Eye (tissue), 1 donor: ENCODE data around the gene TNFAIP8L2.
"Not testable (repeated sequence)": the region's sequence is repeated elsewhere in the genome, so short reads cannot be mapped to it uniquely, and the experiment has no call there.

ENCODE experiments used
- DNase-seq: peaks from one replicate; pipeline ENCODE4 v3.0.0-alpha.2; 2015

The TNFAIP8L2 gene

GRCh38 chr1:151193304-151193703 is 36.9 kb downstream of the TNFAIP8L2 start:
- DNase-seq = no peak

DNA sequence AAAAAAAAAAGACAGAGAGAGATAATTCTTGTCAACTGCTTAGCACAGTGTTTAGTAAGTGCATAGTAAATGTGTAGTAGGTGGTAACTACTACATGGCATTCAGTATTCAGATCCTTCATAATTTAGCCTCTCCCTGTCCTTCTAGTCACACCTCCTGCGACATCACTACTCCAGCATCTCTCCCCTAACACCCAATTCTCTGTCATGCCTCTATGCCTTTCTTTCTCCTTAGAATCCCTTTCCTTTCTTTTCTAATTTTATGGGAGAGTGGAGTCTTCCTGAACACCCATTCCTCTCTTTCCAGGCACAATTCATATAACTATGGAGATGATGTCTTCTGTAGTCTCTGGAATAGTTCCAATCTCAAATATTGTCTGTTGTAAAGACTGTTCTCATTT is 37.4 kb downstream of the TNFAIP8L2 start:
- no peak for DNase-seq

DNA sequence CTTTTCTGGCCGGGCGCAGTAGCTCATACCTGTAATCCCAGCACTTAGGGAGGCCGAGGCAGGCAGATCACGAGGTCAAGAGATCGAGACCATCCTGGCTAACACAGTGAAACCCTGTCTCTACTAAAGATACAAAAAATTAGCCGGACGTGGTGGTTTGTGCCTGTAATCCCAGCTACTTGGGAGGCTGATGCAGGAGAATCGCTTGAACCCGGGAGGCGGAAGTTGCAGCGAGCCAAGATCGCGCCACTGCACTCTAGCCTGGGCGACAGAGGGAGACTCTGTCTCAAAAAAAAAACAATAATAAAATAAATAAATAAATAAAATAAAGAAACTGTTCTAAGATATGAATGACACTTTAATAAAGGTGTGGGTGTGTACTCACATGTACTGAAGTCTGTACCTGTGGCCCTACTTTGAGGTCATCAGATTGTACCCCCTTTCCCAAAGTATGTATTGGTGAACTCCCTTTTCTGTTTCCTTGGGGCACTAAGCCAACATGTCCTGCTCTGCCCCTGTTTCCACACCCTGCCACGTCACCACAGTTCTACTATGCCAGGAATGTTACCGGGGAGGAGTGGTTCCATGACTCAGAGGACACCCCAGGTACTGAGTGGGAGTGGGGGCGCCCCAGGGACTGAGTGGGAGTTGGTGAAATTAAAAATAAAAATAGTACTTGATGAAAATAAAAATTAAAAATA is 38.6 kb downstream of the TNFAIP8L2 start:
- peak; percentile 46 for DNase-seq

- DNase-seq = peak; percentile 86
Observed at GRCh38 chr1:151196292-151196800, 39.9 kb downstream of the TNFAIP8L2 start.

GRCh38 chr1:151197863-151198253 is 41.4 kb downstream of the TNFAIP8L2 start:
- DNase-seq = no peak

DNA sequence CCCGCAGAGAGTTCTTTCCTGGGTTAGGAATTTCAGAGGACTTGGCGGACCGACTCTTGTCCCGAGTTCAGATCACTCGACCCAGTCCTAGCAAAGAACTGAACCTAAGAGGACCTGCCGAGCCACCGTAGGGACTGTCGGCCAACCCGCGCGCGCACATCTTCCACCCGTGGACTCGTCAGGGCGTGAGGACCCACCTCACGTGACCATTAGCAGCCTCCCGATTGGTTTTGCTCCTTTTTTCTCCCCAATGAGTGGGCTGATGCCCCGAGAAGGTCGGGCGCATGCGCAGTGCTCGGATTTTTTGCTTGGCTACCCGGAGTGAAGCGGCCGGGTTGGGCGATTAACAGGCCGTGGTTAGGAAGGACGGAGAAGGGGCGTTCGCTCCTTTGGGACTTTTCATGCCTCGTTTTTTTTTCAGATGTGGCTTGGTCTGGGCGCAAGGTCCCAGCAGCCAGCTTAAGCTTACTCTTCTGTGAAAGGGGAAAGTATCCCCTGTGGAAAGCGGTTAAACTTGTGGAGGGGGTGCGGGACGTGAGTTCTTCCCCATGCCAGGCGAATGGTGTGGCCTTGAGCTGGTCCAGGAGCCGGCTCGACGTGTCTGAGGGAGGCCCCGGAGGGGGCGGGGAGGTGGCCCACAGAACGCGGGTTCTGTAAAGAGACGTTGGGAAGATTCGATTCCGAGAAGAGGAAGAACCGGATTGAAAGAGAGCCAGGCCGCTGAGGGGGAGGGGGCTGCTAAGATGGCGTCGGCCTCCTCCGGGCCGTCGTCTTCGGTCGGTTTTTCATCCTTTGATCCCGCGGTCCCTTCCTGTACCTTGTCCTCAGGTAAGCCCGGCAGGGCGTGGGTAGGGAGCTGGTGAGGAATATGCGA is 42.0 kb downstream of the TNFAIP8L2 start, which contains the start of gene PIP5K1A:
TSS of gene PIP5K1A (plus strand) at position 299 of the 874 bp plus-strand sequence. CDS start at position 744, 445 bp downstream.
- peak; percentile 99 for DNase-seq

DNA sequence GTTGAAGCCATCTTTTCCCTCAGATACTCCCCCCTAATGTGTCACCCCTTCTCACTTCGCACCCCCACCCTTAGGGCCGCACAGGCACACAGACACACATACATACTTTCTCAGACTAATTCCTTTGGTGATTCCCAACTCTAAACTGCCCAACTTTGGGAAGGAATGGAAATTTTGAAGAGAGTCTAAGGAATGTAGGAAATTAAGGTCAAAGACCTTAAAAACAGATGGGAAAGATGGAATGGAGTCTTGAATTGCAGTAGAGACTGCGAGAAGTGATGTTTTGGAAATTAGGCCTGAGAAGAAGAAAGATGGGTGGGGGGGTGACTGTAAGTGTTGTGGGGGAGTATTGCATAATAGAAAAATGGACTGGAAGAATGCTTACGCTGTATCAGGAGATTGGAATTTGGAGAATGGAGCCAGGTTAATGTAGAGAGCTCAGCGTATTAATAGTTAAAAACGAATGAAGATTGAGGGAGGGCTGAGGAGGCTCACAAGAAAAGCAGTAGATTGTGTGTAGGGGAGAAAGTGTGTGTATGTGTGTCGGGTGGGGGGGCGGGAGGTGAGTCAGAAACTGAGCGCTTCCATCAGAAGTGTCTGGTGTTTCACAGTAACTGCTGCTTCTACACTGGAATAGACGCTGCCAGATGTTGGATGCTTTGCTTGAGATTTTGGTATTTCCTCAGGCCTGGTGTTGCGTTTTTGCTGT is 43.6 kb downstream of the TNFAIP8L2 start:
- DNase-seq = peak; percentile 28

GRCh38 chr1:151205381-151205965 is 49.0 kb downstream of the TNFAIP8L2 start:
- not testable (repeated sequence) for DNase-seq
